ENCODE data around the gene SOX4.
"Not testable (repeated sequence)": the region's sequence is repeated elsewhere in the genome, so short reads cannot be mapped to it uniquely, and the experiment has no call there.

The SOX4 gene

GRCh38 chr6:21593412-21593926 is at the start of gene SOX4:
Gene SOX4 (plus strand): TSS chr6:21593751. CDS start chr6:21594535, 784 bp downstream.
- peak; percentile 21 to 44 for DNase-seq (ENCODE audit: low read depth in 2 of 2)

- DNase-seq (ENCODE audit: low read depth in 2 of 2), result not testable (repeated sequence)
Observed at GRCh38 chr6:21552286-21552685, 41.3 kb upstream of the SOX4 start.

- DNase-seq (ENCODE audit: low read depth in 2 of 2), result no peak
Observed at GRCh38 chr6:21554286-21554685, 39.3 kb upstream of the SOX4 start.

- DNase-seq (ENCODE audit: low read depth in 2 of 2), result no peak
Observed at GRCh38 chr6:21555197-21555596, 38.4 kb upstream of the SOX4 start.

- no peak for DNase-seq (ENCODE audit: low read depth in 2 of 2)
Observed at GRCh38 chr6:21556511-21556910, 37.0 kb upstream of the SOX4 start.

GRCh38 chr6:21556968-21557721 is 36.4 kb upstream of the SOX4 start:
- no peak for DNase-seq (ENCODE audit: low read depth in 2 of 2)

- DNase-seq (ENCODE audit: low read depth in 2 of 2), result no peak
Observed at GRCh38 chr6:21559238-21559637, 34.3 kb upstream of the SOX4 start.

GRCh38 chr6:21560249-21560648 is 33.3 kb upstream of the SOX4 start:
- no peak for DNase-seq (ENCODE audit: low read depth in 2 of 2)

- no peak for DNase-seq (ENCODE audit: low read depth in 2 of 2)
Observed at GRCh38 chr6:21565431-21565830, 28.1 kb upstream of the SOX4 start.

GRCh38 chr6:21578523-21578922 is 15.0 kb upstream of the SOX4 start:
- no peak for DNase-seq (ENCODE audit: low read depth in 2 of 2)

GRCh38 chr6:21582651-21583050 is 10.9 kb upstream of the SOX4 start:
- no peak for DNase-seq (ENCODE audit: low read depth in 2 of 2)

- DNase-seq (ENCODE audit: low read depth in 2 of 2), result no peak
Observed at GRCh38 chr6:21586300-21586699, 7.3 kb upstream of the SOX4 start.

- no peak for DNase-seq (ENCODE audit: low read depth in 2 of 2)
Observed at GRCh38 chr6:21586740-21587178, 6.8 kb upstream of the SOX4 start.

GRCh38 chr6:21587179-21587960 is 6.2 kb upstream of the SOX4 start:
- no peak for DNase-seq (ENCODE audit: low read depth in 2 of 2)

- DNase-seq (ENCODE audit: low read depth in 2 of 2), result no peak
Observed at GRCh38 chr6:21587961-21588480, 5.5 kb upstream of the SOX4 start.

GRCh38 chr6:21588481-21589351 is 4.8 kb upstream of the SOX4 start:
- peak; percentile 9 to 18 for DNase-seq (ENCODE audit: low read depth in 2 of 2)

- peak; percentile 64 to 79 for DNase-seq (ENCODE audit: low read depth in 2 of 2)
Observed at GRCh38 chr6:21589352-21590345, 3.9 kb upstream of the SOX4 start.

- DNase-seq (ENCODE audit: low read depth in 2 of 2), result no peak
Observed at GRCh38 chr6:21590346-21590745, 3.2 kb upstream of the SOX4 start.

GRCh38 chr6:21591446-21591845 is 2.1 kb upstream of the SOX4 start:
- no peak for DNase-seq (ENCODE audit: low read depth in 2 of 2)

- DNase-seq (ENCODE audit: low read depth in 2 of 2), result no peak
Observed at GRCh38 chr6:21592953-21593352, 598 bp upstream of the SOX4 start.

Data from stimulated activated CD4-positive, alpha-beta T cell treated with anti-CD3 and anti-CD28 coated beads, Interleukin-1b, Interleukin-23, amount 100 ng/mL, for 4 hours (primary cell).